Mucosa of gallbladder (tissue), 1 donor: ENCODE measurements around the gene NLRC3. TPM values are rescaled to one million over a fixed set of nuclear protein-coding genes. Genes with fewer than 3 reads are reported as not detected.

ENCODE experiments used
- DNase-seq: peaks from one replicate; pipeline ENCODE4 v3.0.0-alpha.2; 2020; ENCODE audit warnings: low spot score
- total RNA-seq: library from RNA; stranded (reverse); gene quantifications from one replicate; pipeline ENCODE4 v1.2.1, GENCODE V29; 2021
- donor health status: DM: no; HTN: no; CAD: no.

Gene NLRC3
- total RNA-seq, 1 donor from 2014 or later: 4.0 TPM

DNA sequence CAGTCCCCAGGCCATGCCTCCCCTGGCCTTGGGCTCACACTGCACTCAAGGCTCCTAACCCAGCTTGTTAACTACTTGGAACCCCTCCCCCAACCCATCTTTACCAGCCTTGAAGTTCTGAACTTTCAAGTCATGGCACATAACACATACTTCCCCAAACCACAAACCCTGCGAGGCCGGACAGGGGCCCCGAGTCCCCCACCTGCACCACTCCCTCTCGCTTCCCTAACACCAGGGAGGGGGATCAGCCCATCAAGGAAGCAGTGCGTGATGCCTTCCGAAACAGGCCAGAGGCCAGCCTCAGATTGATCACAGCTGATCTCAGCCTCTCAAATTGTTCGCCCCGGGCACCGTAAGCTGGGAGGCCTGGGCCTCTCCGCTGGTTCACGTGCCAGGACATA is 3.0 kb upstream of the NLRC3 start:
- no peak for DNase-seq

GRCh38 chr16:3579776-3580175 is 2.6 kb upstream of the NLRC3 start:
- no peak for DNase-seq

GRCh38 chr16:3578610-3579551 is 1.7 kb upstream of the NLRC3 start:
- no peak for DNase-seq

DNA sequence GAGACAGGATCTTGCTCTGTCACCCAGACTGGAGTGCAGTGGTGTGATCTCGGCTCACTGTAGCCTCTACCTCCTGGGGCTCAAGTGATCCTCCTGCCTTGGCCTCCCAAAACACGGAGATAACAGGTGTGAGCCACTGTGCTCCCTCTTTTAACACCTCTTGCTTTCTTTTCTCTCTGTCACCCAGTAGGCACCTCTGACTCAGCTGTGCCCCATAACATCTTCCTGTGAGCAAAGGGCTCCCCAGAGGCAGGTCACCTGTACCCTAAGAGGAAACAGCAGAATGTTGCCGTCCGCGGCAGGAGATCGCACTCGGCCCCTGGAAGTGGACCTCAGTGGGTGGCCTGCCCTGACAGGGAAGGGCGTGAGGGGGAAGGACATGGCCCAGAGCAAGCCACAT is 918 bp upstream of the NLRC3 start:
- no peak for DNase-seq

GRCh38 chr16:3576211-3576610 is 992 bp downstream of the NLRC3 start:
- DNase-seq: no peak

- no peak for DNase-seq
Observed at GRCh38 chr16:3575491-3575890, 1.7 kb downstream of the NLRC3 start.

- DNase-seq: no peak
Observed at GRCh38 chr16:3574195-3574594, 3.0 kb downstream of the NLRC3 start.

GRCh38 chr16:3573146-3573815 is 3.9 kb downstream of the NLRC3 start:
- DNase-seq: no peak

DNA sequence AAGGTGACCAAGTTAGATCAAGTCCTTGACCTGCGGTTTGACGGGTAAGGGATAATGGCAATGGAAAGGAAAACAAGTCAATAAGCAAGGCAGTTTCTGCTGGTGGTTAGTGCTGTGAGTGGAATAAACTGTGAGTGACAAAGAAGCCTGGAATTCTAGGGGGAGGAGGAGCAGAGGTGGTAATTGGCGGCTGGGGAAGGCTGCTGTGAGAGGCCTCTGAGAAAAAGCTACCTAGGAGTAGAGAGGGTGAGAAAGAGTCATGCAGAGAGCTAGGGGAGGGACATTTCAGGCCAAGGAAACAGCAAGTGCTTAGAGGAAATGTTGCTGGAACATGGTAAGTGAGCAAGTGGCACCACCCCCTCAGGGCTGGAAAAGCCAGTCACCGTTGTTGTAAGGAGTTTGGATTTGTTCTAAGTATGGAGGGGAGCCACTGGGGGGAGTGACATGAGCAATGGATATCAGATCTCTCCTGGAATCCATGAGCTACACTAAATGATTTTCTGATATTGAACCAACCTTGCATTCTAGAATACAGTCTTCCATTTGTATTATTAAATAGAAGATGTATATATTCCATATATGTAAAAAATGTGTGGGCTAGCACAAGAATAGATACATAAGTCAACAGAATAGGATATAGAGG is 6.7 kb downstream of the NLRC3 start:
- no peak for DNase-seq

GRCh38 chr16:3569851-3570250 is 7.4 kb downstream of the NLRC3 start:
- no peak for DNase-seq

- no peak for DNase-seq
Observed at GRCh38 chr16:3566990-3567389, 10.2 kb downstream of the NLRC3 start.

GRCh38 chr16:3564889-3565141 is 12.4 kb downstream of the NLRC3 start:
- DNase-seq: no peak

GRCh38 chr16:3564130-3564888 is 12.9 kb downstream of the NLRC3 start:
- DNase-seq: no peak

GRCh38 chr16:3562914-3563480 is 14.2 kb downstream of the NLRC3 start:
- DNase-seq: no peak

GRCh38 chr16:3561626-3562025 is 15.6 kb downstream of the NLRC3 start:
- DNase-seq: no peak

GRCh38 chr16:3554351-3554928 is 22.8 kb downstream of the NLRC3 start:
- DNase-seq: no peak

DNA sequence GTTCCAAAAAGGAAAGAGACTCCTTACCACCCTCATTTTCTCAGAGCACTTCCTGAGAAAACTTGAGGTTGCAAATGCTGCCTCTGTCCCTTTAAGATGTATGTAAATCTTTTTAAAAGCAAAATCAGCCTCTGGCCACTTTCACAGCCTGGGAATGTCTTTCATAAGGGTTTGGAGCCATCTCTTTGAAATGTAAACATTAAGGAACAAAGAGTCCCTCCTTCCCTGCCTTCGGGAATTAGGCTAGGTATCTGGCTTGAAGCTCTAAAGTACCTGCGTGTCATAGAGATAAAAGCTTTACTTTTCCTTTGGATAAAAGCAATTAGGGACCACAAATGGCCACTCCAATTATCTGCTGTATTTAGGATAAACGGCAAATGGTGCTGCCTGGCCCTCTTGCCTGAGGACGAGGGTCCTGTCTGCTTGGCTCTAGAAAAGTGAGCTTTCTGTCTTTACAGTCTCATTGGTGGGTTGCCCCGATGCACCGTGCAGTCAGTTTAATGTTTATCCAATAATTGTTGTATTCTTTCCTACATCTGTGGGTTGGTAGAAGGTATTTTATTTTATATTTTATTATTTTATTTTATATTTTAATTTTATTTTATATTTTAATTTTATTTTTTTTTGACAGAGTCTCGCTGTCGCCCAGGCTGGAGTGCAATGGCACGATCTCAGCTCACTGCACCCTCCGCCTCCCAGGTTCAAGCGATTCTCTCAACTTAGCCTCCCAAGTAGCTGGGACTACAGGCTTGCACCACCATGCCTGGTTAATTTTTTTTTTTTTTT is 23.9 kb downstream of the NLRC3 start:
- no peak for DNase-seq

DNA sequence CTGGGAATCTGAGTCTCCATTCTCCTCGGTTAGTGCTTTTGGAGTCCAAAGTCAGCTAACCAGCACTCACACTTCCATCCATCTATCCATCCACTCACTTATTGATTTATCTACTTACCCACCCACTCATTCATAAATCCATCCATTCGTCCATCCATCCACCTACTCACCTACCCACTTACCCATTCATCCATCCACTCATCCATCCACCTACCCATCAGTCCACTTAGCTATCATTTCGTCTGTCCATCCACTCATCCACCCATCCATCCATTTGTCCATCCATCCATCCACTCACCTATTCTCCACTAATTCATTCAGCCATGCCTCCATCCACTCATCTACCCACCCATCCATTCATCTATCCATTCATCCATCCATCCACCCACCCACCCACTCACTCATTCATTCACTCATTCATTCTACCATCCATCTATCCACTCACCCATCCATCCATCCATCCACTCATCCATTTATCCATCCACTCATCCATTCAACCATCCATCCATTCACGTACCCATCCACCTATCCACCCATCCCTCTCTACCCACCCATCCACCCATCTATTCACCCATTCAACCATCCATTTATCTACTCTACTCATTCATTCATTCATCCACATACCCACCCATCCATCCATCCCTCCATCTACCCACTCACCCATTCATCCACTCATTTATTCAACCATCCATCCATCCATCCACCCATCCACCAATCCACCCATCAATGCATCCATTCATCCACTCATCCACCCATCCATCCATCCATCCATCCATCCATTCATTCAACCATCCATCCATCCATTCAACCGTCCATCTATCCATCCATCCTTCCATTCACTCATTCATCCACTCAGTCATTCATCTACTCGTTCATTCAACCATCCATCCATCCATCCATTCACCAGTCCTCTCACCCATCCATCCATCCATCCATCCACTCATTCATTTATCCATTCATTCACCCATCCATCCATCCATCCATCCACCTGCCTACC is 26.1 kb downstream of the NLRC3 start:
- no peak for DNase-seq

DNA sequence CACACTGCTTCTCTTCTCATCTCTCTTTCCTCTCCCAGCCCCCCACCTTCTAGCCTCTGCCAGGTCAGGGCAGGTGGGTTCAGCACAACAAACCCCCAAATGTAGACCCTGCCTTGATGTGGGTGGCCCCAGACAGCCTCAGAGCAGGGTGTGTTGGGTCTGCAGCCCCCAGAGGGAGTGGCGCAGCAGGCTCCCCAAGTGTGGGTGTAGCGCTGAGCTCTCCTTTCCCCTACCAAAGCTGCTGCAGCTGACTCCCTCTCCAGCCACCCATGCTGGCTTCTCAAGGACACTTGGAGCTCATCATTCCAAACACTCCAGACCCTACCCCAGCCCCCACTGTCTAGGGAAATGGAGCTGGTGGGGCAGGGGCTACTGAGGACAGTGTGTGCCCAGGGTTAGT is 27.3 kb downstream of the NLRC3 start:
- no peak for DNase-seq
